OCI-LY1 (cell line): ENCODE measurements around the gene ABCB8.

Experiments
- H2AFZ ChIP-seq: fragments of 200-600 bp; sonication (generic), shearing (Covaris generic); 2 replicates; pipeline ENCODE4 v1.6.0; 2014; ENCODE audit warnings: antibody characterized with exemption, mild to moderate bottlenecking, low read length
- H3F3A ChIP-seq: fragments of 200-600 bp; sonication (generic), shearing (Covaris generic); 2 replicates; pipeline ENCODE4 v1.6.0; 2014; ENCODE audit warnings: mild to moderate bottlenecking, antibody characterized with exemption, low read length, moderate library complexity; ENCODE audit not compliant: insufficient read depth
- H3K27ac ChIP-seq: fragments of 200-600 bp; sonication (generic); 2 replicates; pipeline ENCODE4 v1.5.1; 2014; ENCODE audit warnings: low read length, mixed run types, mild to moderate bottlenecking, low read depth; ENCODE audit not compliant: poor library complexity, severe bottlenecking
- H3K27me3 ChIP-seq: fragments of 200-600 bp; sonication (generic); 2 replicates; pipeline ENCODE4 v1.6.0; 2014; ENCODE audit warnings: antibody characterized with exemption, mild to moderate bottlenecking, low read length, moderate library complexity; ENCODE audit not compliant: insufficient read depth
- H3K36me3 ChIP-seq: fragments of 200-600 bp; sonication (generic); 2 replicates; pipeline ENCODE4 v1.6.1; 2014; ENCODE audit warnings: mild to moderate bottlenecking, antibody characterized with exemption, low read length, moderate library complexity, mixed read lengths; ENCODE audit not compliant: insufficient read depth
- H3K4me1 ChIP-seq: fragments of 200-600 bp; sonication (generic); 2 replicates; pipeline ENCODE4 v1.5.1; 2014; ENCODE audit warnings: mild to moderate bottlenecking, low read length, moderate library complexity; ENCODE audit not compliant: insufficient read depth, severe bottlenecking
- H3K4me2 ChIP-seq: fragments of 200-600 bp; sonication (generic), shearing (Covaris generic); 2 replicates; pipeline ENCODE4 v1.6.1; 2014; ENCODE audit warnings: low read length
- H3K4me3 ChIP-seq: fragments of 200-600 bp; sonication (generic); 2 replicates; pipeline ENCODE4 v1.5.1; 2014; ENCODE audit warnings: low read length, low read depth, mild to moderate bottlenecking, mixed read lengths; ENCODE audit not compliant: poor library complexity, severe bottlenecking
- H3K79me2 ChIP-seq: fragments of 200-600 bp; shearing (Covaris generic); 2 replicates; pipeline ENCODE4 v1.6.1; 2016; ENCODE audit warnings: mixed run types, low read length, mixed read lengths; ENCODE audit not compliant: insufficient read depth
- H3K9ac ChIP-seq: fragments of 200-600 bp; sonication (generic), shearing (Covaris generic); 2 replicates; pipeline ENCODE4 v1.6.1; 2014; ENCODE audit warnings: mild to moderate bottlenecking, low read length, mixed read lengths
- H3K9me2 ChIP-seq: fragments of 200-600 bp; sonication (generic), shearing (Covaris generic); 2 replicates; pipeline ENCODE4 v1.6.1; 2014; ENCODE audit warnings: low read depth, mild to moderate bottlenecking, low read length, mixed read lengths
- H3K9me3 ChIP-seq: fragments of 200-600 bp; shearing (Covaris generic); 2 replicates; pipeline ENCODE4 v1.6.1; 2014; ENCODE audit warnings: low read length, mixed read lengths
- H4K20me1 ChIP-seq: fragments of 200-600 bp; sonication (generic), shearing (Covaris generic); 2 replicates; pipeline ENCODE4 v1.6.0; 2016; ENCODE audit warnings: mild to moderate bottlenecking, low read length; ENCODE audit not compliant: insufficient read depth
- EZH2 ChIP-seq: fragments of 200-600 bp; sonication (generic), shearing (Covaris generic); IDR thresholded peaks from 2 replicates; pipeline ENCODE4 v1.8.0; 2017; ENCODE audit warnings: borderline replicate concordance, mixed run types, mild to moderate bottlenecking, antibody characterized with exemption, low read length, moderate library complexity, mixed read lengths
- TF ChIP-seq, protein P1 (sequence below): fragments of 200-600 bp; sonication (generic), shearing (Covaris generic); IDR thresholded peaks from 2 replicates; pipeline ENCODE4 v1.5.1; 2017; ENCODE audit warnings: mild to moderate bottlenecking, antibody characterized with exemption, low read length, moderate library complexity, mixed read lengths

ABCB8 gene

DNA sequence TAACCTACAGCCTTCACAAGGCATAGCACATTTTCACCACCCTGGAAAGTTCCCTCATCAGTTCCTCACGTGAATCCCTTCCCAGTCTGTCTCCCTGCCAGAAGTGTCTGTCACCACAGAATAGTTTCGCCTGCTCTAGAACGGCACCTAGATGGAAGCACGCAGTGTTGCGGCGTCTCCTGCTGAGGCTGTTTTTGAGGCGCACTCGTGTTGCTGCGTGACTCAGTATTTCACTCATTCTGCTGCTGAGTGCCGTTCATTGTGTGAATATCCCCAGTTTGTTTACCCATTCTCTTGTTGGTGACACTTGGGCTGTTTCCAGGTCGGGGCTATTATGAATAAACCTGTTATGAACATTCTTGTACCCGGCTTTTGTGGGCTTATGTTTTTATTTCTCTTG is 24.7 kb upstream of the ABCB8 start:
- H3K27me3 ChIP-seq = no peaks in the 10 kb centered on the region; the same call in 1 of the 2 replicates
- no peak for TF ChIP-seq EZH2
- TF ChIP-seq, protein P1, sequence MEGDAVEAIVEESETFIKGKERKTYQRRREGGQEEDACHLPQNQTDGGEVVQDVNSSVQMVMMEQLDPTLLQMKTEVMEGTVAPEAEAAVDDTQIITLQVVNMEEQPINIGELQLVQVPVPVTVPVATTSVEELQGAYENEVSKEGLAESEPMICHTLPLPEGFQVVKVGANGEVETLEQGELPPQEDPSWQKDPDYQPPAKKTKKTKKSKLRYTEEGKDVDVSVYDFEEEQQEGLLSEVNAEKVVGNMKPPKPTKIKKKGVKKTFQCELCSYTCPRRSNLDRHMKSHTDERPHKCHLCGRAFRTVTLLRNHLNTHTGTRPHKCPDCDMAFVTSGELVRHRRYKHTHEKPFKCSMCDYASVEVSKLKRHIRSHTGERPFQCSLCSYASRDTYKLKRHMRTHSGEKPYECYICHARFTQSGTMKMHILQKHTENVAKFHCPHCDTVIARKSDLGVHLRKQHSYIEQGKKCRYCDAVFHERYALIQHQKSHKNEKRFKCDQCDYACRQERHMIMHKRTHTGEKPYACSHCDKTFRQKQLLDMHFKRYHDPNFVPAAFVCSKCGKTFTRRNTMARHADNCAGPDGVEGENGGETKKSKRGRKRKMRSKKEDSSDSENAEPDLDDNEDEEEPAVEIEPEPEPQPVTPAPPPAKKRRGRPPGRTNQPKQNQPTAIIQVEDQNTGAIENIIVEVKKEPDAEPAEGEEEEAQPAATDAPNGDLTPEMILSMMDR = no peak
- no peaks in the 10 kb centered on the region for H3F3A ChIP-seq
- no peaks in the 10 kb centered on the region for H4K20me1 ChIP-seq
- H3K9ac ChIP-seq = no peak overlapping the region
- H2AFZ ChIP-seq = no peak overlapping the region
- H3K27ac ChIP-seq = no peak overlapping the region
- H3K4me3 ChIP-seq = no peak overlapping the region
- no peaks in the 10 kb centered on the region for H3K79me2 ChIP-seq
- H3K4me2 ChIP-seq = no peak overlapping the region
- no peaks in the 10 kb centered on the region for H3K36me3 ChIP-seq
- peaks cover 2% of the 10 kb centered on the region for H3K4me1 ChIP-seq
- no peaks in the 10 kb centered on the region for H3K9me3 ChIP-seq
- no peaks in the 10 kb centered on the region for H3K9me2 ChIP-seq

DNA sequence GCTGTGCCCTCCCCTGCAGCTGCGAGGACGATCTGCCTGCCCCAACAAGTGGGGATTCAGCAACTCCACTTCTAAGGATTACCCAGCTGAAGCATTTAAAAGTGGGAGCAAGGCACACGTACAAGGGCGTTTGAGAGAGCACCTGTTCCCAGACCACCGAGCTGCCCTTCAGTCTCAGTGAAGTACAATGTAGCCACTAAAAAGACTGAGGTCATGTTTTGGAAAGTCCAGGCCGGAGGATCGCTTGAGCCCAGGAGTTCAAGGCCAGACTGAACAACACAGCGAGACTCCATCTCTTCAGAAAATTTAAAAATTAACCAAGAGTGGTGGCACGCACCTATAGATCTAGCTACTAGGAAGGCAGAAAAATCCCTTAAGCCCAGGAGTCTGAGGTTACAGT is 22.7 kb upstream of the ABCB8 start:
- Histone ChIP-seq H3K27me3 (no peaks in the 10 kb centered on the region; the same call in 1 of the 2 replicates), H2AFZ (no peak overlapping the region), H3K9me2 (no peaks in the 10 kb centered on the region), H3K4me3 (no peak overlapping the region), H3K9me3 (no peaks in the 10 kb centered on the region), H3K4me2 (no peak overlapping the region), H3K27ac (no peak overlapping the region), H3K4me1 (peaks cover 7% of the 10 kb centered on the region), H3K79me2 (no peaks in the 10 kb centered on the region), H3K36me3 (no peaks in the 10 kb centered on the region), H3F3A (no peaks in the 10 kb centered on the region), H4K20me1 (no peaks in the 10 kb centered on the region), H3K9ac (no peak overlapping the region)
- TF ChIP-seq EZH2 = no peak
- TF ChIP-seq, protein P1 = no peak

DNA sequence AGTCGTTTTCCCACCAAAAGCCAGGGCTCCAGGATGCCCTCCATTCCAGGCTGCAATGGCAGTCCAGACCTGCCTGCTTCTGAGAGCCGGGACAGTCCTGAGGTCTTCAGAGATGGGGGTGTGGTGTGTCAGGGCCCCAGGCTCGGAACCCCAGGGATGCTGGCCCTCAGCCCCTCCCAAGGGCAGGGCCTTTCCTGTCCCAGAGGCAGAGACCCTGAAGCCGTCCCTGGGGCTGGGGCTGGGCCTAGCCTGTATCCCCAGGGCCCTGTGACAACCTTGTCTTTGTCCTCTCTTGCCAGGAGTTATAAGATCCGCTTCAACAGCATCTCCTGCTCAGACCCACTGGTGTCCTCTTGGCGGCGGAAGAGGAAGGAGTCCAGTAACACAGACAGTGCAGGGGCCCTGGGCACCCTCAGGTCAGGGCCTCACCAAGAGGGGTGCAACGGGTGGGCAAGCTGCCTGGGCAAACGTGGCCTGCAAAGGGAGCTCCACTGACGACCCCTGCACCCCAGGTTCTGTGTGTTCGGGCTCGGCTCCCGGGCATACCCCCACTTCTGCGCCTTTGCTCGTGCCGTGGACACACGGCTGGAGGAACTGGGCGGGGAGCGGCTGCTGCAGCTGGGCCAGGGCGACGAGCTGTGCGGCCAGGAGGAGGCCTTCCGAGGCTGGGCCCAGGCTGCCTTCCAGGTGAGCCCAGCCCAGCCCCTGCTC is 21.5 kb upstream of the ABCB8 start:
- Histone ChIP-seq H3K27ac (no peak overlapping the region), H3K36me3 (no peaks in the 10 kb centered on the region), H3K4me1 (peaks cover 7% of the 10 kb centered on the region), H3K4me2 (no peak overlapping the region), H3K9me3 (no peaks in the 10 kb centered on the region), H3K9ac (no peak overlapping the region), H3K4me3 (no peak overlapping the region), H2AFZ (no peak overlapping the region), H3K27me3 (no peaks in the 10 kb centered on the region; the same call in 1 of the 2 replicates), H4K20me1 (no peaks in the 10 kb centered on the region), H3K79me2 (no peaks in the 10 kb centered on the region), H3K9me2 (no peaks in the 10 kb centered on the region), H3F3A (no peaks in the 10 kb centered on the region)
- no peak for TF ChIP-seq EZH2
- TF ChIP-seq, protein P1 = no peak
